IPS-18a (cell line): ENCODE data around the gene ALOXE3.
"Not testable (repeated sequence)": the region's sequence is repeated elsewhere in the genome, so short reads cannot be mapped to it uniquely, and the experiment has no call there.

Experiments
- H3K27ac ChIP-seq: one replicate; pipeline ENCODE4 v1.5.1; 2013; ENCODE audit warnings: low read length
- H3K27me3 ChIP-seq: one replicate; pipeline ENCODE4 v1.6.1; 2013; ENCODE audit warnings: mild to moderate bottlenecking, low read length; ENCODE audit not compliant: control insufficient read depth, insufficient read depth
- H3K36me3 ChIP-seq: one replicate; pipeline ENCODE4 v1.6.1; 2013; ENCODE audit warnings: low read depth, low read length; ENCODE audit not compliant: control insufficient read depth
- H3K4me1 ChIP-seq: one replicate; pipeline ENCODE4 v1.6.1; 2013; ENCODE audit warnings: low read depth, low read length; ENCODE audit not compliant: control insufficient read depth
- H3K4me3 ChIP-seq: one replicate; pipeline ENCODE4 v1.5.1; 2013; ENCODE audit warnings: low read length
- H3K9ac ChIP-seq: one replicate; pipeline ENCODE4 v1.6.1; 2013; ENCODE audit warnings: mild to moderate bottlenecking, low read length, moderate library complexity
- H3K9me3 ChIP-seq: one replicate; pipeline ENCODE4 v1.6.1; 2013; ENCODE audit warnings: low read depth, low read length; ENCODE audit not compliant: control insufficient read depth

ALOXE3 gene

DNA sequence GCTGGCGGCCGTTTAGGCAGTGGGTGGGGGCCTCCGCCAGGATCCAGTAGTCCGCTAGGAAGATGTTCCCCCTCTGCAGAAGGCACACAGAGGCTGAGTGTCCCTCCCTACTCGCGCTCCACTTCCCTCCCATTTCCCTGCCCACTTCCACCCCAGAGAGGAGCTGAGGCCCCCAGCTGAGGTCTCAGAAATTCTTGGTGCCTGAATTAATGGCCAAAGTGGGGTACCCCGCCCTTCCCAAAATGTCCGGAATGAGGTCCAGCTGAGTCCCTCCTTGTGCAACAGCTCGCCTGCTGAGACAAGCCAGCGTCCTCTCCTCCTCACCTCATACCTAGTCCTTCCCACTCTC is 7.9 kb downstream of the ALOXE3 start:
- Histone ChIP-seq H3K4me1 (no peaks in the 10 kb centered on the region), H3K27ac (no peak overlapping the region), H3K36me3 (no peaks in the 10 kb centered on the region), H3K27me3 (peaks cover 63% of the 10 kb centered on the region), H3K4me3 (peak overlapping the region; percentile 69), H3K9ac (no peak overlapping the region), H3K9me3 (no peaks in the 10 kb centered on the region)

DNA sequence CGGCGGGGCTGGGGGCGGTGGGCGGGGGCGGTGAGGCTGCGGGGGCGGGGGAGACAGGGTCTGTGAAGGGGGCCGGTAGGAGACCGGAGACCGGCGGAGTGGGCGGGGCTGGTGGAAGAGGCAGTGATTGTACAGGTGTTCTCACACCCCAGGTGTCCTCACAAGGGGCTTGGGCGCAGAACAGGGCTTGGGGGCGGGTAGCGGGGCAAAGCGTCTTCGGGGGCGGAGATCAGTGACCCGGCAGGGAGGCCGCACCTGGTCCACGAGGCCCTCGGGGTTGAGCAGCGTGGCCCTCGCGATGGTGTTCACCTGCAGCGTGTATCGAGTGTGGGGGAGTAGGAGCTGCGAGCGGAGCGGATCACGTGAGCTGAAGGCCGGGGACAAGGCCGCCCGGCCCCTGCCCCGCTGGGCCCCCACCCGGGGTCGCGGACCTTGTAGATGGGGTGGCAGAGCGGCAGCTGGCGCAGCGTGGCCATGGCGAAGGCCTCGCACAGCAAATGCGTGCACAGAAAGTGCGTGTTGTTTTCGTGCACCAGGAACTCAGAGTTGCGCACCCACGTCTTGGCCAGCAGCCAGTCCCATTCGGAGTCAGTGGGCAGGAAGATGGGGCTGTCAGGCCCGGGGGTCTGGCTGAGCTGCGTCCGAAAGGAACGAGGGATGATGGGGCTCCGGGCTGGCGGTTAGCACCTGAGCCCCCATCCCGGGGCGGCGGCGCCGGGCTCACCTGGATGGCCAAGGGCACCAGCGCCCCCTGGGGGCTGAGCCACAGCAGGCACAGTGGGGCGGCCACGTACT is 8.5 kb downstream of the ALOXE3 start:
- Histone ChIP-seq H3K27ac (no peak overlapping the region), H3K4me3 (peak overlapping the region; percentile 69), H3K4me1 (no peaks in the 10 kb centered on the region), H3K9ac (no peak overlapping the region), H3K9me3 (no peaks in the 10 kb centered on the region), H3K27me3 (peaks cover 57% of the 10 kb centered on the region), H3K36me3 (no peaks in the 10 kb centered on the region)

DNA sequence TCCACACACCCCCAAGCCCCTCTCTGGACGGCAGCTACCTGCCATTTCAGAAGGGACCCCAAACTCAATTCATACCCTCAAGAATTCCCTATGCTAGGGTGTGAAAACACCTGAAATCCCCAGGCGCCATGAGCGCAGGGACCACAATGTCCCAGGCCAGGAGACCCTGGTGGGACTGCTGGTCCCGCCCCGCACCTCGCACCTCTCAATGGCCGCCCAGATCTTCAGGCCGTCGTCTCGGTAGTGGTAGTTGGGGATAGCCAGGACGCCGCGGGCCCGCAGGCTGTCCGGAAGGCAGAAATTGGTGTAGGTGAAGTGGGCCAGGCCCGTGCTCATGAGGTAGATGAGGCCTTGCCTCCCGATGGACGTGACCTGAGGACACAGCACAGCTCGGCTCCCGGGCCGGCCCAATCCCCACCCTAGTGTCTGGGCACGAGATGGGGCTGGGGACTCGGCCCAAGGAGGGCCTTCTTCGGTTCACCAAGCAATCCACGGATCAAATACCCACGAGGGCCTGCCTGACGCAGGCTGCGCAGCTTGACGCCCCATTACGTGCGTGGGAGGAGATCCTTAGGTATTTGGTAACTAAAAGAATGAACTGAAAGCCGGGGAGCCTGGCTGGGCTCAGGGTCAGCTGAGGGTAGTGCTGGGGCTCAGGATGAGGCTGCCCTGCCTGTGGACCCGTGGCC is 9.2 kb downstream of the ALOXE3 start:
- peaks cover 49% of the 10 kb centered on the region for H3K27me3 ChIP-seq
- H3K9me3 ChIP-seq: no peaks in the 10 kb centered on the region
- no peak overlapping the region for H3K9ac ChIP-seq
- no peak overlapping the region for H3K27ac ChIP-seq
- no peaks in the 10 kb centered on the region for H3K36me3 ChIP-seq
- no peaks in the 10 kb centered on the region for H3K4me1 ChIP-seq
- H3K4me3 ChIP-seq: no peak overlapping the region

DNA sequence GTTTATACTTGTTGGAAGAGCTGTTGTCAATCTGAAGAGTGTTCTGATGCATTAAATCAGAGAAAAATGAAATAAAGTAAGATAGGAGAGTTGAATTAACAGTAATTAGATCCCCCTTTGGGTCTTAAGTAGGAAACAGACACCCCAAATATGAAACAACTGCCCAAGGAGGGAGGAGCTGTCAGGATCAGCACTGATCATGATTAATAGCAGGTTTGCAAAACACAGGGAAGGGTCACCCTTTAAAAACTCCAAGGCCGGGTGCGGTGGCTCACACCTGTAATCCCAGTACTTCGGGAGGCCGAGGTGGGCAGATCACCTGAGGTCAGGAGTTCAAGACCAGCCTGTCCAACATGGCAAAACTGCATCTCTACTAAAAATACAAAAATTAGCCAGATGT is 11.3 kb downstream of the ALOXE3 start:
- H3K36me3 ChIP-seq, H3K9me3 ChIP-seq, H3K4me1 ChIP-seq, H3K4me3 ChIP-seq, H3K9ac ChIP-seq, H3K27ac ChIP-seq: not testable (repeated sequence)
- peaks cover 37% of the 10 kb centered on the region for H3K27me3 ChIP-seq

DNA sequence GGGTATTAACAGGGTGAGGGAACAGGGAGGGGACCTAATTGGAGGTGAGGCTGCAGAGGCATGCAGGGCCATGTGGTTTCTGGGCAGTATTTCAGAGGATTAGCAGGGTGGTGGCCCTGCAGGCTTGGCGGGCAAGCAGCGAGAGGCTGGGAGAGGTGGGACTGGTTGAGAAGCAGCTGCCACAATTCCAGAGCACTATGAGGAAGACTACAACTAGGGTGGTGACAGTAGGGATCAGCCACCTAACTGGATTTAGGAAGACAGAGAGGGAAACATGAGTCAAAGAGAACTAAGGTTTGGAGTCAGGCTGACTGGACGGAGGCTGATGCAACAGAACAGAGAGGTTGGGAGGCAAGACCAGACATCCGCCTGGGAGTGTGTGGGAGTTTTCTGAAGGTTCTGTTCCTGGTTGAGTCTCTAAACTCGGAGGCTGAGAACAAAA is 12.3 kb downstream of the ALOXE3 start:
- H3K27me3 ChIP-seq: peaks cover 27% of the 10 kb centered on the region
- H3K36me3 ChIP-seq: no peaks in the 10 kb centered on the region
- H3K4me1 ChIP-seq: no peaks in the 10 kb centered on the region
- H3K9me3 ChIP-seq: no peaks in the 10 kb centered on the region
- no peak overlapping the region for H3K4me3 ChIP-seq
- no peak overlapping the region for H3K27ac ChIP-seq
- peak overlapping the region; percentile 10 for H3K9ac ChIP-seq

DNA sequence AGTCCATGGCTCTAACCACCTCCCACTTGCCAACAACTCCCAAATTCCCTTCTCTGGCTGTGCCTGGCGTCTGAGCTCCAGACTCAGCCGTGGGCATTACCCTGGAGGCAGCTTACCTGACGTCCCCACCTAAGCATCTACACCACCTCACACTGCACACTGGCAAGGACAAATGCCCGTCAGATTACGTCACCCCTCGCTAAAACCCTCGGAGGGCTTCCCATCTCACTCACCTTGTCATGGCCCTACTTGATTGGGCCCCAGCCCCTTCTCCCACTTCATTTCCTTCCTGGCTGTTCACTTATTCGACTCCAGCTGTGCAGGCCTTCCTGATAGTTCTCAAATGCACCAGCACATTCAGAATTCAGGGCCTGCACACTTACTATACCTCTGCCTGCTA is 13.4 kb downstream of the ALOXE3 start:
- H3K9me3 ChIP-seq: no peaks in the 10 kb centered on the region
- H3K9ac ChIP-seq: no peak overlapping the region
- no peaks in the 10 kb centered on the region for H3K36me3 ChIP-seq
- no peak overlapping the region for H3K4me3 ChIP-seq
- peaks cover 17% of the 10 kb centered on the region for H3K27me3 ChIP-seq
- no peaks in the 10 kb centered on the region for H3K4me1 ChIP-seq
- no peak overlapping the region for H3K27ac ChIP-seq

DNA sequence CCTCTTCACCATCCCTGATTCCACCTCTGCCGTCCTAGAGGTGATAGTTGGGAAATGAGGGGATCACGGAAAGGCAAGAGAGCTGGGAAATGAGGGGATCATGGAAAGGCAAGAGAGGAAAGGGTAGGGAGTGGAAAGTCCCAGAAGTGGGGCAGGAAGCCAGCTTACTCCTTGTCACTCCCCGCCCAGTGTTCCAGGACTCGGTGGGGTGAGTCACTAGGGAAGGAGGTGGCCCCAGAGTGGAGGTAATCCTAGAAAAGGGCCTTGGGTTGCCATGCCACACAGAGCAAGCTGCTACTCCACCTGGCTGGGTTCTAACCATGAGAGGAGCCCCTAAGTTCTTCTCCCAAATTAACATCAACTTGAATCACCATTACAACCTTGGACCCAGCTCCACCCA is 14.8 kb downstream of the ALOXE3 start:
- Histone ChIP-seq H3K9me3 (no peaks in the 10 kb centered on the region), H3K9ac (no peak overlapping the region), H3K36me3 (no peaks in the 10 kb centered on the region), H3K27me3 (peaks cover 6% of the 10 kb centered on the region), H3K27ac (no peak overlapping the region), H3K4me3 (no peak overlapping the region), H3K4me1 (no peaks in the 10 kb centered on the region)

DNA sequence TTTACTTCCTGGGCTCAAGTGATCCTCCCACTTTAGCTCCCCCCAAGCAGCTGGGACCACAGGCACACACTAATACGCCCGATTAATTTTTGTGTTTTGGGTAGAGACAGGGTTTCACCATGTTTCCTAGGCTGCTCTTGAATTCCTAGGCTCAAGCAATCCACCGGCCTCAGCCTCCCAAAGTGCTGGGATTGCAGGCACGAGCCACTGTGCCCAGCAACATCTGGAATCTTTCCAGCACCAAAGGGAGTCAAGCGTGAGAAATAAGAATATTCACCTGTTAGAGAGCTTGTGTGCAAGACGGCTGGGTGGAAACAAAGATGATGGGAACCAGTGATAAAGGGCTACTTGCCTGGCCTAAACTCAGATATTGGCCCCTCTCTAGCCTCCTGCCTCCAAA is 16.6 kb downstream of the ALOXE3 start:
- no peaks in the 10 kb centered on the region for H3K9me3 ChIP-seq
- no peaks in the 10 kb centered on the region for H3K4me1 ChIP-seq
- H3K9ac ChIP-seq: no peak overlapping the region
- H3K27me3 ChIP-seq: no peaks in the 10 kb centered on the region
- H3K27ac ChIP-seq: no peak overlapping the region
- no peaks in the 10 kb centered on the region for H3K36me3 ChIP-seq
- H3K4me3 ChIP-seq: no peak overlapping the region

DNA sequence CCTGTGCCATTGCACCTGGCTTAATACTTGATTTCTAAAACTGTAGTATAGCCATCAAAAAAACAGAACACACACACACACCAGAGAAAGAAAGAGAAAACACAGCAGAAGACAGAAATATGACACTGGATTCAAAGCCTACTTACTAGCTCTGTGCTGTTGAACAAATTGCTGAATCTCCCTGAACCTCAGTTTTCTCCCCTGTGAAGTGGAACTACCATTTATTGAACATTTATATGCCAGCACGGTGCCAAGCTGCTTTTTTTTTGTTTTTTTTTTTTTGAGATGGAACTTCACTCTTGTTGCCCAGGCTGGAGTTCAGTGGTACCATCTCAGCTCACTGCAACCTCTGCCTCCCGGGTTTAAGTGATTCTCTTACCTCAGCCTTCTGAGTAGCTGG is 17.6 kb downstream of the ALOXE3 start:
- H3K9ac ChIP-seq: no peak overlapping the region
- no peaks in the 10 kb centered on the region for H3K4me1 ChIP-seq
- no peaks in the 10 kb centered on the region for H3K9me3 ChIP-seq
- H3K36me3 ChIP-seq: no peaks in the 10 kb centered on the region
- no peak overlapping the region for H3K4me3 ChIP-seq
- no peak overlapping the region for H3K27ac ChIP-seq
- H3K27me3 ChIP-seq: peaks cover 3% of the 10 kb centered on the region

DNA sequence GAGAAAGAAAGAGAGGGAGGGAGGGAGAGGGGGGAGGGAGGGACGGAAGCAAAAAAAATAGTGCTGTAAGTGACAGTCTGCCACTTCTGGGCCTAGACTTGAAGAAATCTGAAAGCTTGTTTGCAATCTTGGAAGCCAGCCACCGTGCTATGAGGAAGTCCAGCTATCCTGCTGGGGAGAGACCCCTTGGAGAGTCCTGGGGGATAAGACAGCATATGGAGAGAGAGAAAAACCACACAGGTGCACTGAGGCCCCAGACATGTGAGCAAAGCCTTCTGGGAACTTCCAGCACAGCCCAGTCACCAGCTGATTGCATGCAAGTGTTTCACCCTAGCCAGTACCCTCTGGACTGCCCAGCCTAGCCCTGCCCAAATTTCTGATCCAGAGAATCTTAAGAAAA is 18.2 kb downstream of the ALOXE3 start:
- H3K9ac ChIP-seq: no peak overlapping the region
- no peaks in the 10 kb centered on the region for H3K4me1 ChIP-seq
- H3K27me3 ChIP-seq: peaks cover 4% of the 10 kb centered on the region
- no peak overlapping the region for H3K4me3 ChIP-seq
- no peaks in the 10 kb centered on the region for H3K9me3 ChIP-seq
- no peak overlapping the region for H3K27ac ChIP-seq
- no peaks in the 10 kb centered on the region for H3K36me3 ChIP-seq

DNA sequence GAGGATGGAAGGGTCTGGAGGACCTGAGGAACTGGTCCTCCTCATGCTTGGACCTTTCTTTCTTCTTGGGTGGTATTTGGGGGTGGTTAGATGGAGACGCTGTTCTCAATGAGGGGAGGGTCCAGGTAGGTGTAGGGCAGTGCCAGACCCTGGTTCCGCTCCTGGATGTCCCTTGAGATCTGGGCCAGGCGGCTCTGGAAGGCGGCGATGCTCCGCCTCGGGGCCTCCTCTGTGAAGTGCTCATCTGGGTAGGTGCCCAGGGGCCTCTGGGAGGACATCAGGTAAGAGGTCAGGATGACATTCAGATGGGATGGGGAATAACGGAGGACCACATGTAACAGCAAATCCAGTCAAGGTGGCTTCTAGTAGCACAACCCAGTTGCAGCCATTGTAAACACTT is 21.8 kb downstream of the ALOXE3 start:
- no peak overlapping the region for H3K4me3 ChIP-seq
- H3K9ac ChIP-seq: no peak overlapping the region
- H3K9me3 ChIP-seq: no peaks in the 10 kb centered on the region
- H3K36me3 ChIP-seq: no peaks in the 10 kb centered on the region
- H3K27ac ChIP-seq: no peak overlapping the region
- H3K4me1 ChIP-seq: no peaks in the 10 kb centered on the region
- H3K27me3 ChIP-seq: peaks cover 4% of the 10 kb centered on the region

DNA sequence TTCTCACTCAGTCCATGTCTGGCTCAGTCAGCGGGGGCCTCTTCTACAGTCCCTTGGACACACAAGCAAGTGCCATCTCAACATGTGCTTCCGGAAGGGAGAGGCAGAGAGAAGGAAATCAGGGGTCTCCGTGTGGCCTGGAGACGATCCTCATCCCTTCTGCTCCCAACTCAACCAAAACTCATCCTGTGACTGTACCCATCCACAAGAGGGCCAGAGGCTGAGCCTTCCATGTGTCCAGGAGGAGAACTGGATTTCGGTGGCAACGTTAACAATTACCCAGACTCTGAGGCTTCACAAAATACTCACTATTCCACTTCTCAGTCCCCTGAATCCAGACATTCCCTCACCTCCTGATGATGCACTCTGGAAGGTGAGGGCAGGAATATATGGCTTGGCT is 23.0 kb downstream of the ALOXE3 start:
- H3K27me3 ChIP-seq: peaks cover 4% of the 10 kb centered on the region
- no peak overlapping the region for H3K9ac ChIP-seq
- no peaks in the 10 kb centered on the region for H3K9me3 ChIP-seq
- no peak overlapping the region for H3K4me3 ChIP-seq
- no peaks in the 10 kb centered on the region for H3K36me3 ChIP-seq
- no peak overlapping the region for H3K27ac ChIP-seq
- no peaks in the 10 kb centered on the region for H3K4me1 ChIP-seq
